GM12874 (cell line): ENCODE results near the gene SDK1.

Experiments
- TF ChIP-seq, protein P1 (sequence below): IDR thresholded peaks from 2 replicates; pipeline ENCODE4 v1.5.1; 2011; ENCODE audit warnings: low read depth, mild to moderate bottlenecking, control low read depth, low read length, moderate library complexity; ENCODE audit not compliant: insufficient read depth

Gene SDK1

DNA sequence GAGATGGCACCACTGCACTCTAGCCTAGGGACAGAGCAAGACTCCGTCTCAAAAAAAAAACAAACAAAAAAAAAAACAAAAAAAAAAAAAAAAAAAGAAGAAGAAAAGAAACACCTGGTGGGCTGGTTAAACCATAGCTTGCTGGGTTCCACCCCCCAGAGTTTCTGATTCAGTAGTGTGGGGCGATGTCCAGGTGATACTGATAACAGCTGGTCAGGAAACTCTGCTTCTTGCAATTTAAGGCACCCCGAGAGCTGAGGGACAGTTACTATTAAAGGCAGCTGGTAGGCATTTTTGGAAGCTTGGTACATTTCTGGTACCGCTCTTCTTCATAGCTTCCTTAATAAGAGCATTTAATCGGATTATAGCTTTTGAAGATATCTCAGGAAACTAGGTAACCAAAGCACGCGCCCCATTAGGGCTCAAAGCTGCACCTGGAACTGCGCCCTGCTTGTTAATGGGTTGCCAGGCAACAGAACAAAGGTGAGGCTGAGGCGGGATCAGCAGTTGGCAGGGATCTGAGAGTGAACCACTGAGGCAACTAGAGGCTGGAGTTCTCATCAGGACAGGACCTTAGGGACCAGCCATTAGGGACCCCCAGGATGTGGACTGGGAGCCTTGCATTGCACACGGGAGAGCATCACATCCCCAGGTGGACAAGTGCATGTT lies 6.5 kb upstream of the SDK1 start:
- TF ChIP-seq, protein P1, sequence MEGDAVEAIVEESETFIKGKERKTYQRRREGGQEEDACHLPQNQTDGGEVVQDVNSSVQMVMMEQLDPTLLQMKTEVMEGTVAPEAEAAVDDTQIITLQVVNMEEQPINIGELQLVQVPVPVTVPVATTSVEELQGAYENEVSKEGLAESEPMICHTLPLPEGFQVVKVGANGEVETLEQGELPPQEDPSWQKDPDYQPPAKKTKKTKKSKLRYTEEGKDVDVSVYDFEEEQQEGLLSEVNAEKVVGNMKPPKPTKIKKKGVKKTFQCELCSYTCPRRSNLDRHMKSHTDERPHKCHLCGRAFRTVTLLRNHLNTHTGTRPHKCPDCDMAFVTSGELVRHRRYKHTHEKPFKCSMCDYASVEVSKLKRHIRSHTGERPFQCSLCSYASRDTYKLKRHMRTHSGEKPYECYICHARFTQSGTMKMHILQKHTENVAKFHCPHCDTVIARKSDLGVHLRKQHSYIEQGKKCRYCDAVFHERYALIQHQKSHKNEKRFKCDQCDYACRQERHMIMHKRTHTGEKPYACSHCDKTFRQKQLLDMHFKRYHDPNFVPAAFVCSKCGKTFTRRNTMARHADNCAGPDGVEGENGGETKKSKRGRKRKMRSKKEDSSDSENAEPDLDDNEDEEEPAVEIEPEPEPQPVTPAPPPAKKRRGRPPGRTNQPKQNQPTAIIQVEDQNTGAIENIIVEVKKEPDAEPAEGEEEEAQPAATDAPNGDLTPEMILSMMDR = no peak

DNA sequence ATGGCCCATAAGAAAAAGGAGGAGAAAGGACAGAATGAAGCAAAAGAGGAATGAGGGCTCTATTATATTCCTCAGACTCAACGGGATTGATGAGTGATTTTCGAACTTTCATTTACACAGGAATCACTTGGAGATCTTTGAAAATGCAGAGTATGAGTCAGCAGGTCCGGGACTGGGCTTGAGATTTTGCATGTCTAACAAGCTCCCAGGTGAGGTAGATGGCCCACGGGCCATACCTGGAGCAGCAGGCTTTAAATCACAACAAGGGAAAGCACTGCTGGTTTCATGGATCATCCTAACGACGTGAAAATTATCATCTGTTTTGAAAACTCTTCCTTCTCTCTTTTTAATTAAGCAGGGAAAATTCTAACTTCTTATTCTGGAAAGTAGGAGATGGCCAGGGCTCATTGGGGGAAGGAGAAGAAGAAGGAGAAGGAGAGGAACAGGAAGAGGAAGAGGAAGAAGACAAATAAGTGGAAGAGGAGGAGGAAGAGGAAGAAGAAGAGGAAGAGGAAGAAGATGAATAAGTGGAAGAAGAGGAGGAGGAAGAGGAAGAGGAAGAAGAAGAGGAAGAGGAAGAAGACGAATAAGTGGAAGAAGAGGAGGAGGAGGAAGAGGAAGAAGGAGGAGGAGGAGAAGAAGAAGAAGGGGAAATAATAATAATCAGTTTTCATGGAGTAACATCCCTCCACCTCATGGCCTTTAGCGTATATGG lies 3.8 kb upstream of the SDK1 start:
- TF ChIP-seq, protein P1 = no peak

DNA sequence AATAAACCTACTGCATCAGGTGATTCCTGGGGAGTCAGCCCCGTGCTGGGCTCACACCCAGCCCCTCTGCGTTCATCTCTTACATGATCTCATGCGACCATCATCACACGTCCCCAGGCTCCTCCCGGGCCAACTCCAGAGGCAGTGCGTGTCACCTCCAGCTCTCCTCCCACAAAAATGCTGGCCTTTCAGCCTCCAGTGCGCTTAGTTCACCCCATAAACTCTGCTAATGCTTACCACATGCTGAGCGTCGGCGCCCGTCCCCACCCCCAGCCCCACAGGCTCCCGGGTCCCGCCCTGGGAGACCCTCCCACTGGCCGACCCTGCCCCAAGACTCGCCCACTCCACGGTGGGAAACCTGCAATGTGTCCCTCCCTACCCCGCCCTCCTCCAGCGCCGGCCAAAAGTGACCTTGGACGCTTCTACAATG lies 816 bp upstream of the SDK1 start:
- TF ChIP-seq, protein P1 = no peak

DNA sequence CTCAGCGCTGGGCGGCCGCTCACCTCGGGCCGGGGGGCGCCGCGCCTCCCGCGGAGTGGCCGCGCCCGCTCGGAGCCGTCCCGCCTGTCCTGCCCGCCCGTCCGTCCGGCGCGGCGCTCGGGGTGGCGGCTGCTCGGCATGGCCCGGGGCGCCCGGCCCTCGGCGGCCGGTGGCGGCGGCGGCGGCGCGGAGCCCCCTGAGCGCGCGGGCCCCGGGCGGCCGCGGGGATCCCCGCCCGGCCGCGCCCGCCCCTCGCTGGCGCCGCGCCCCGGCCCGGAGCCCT lies 338 bp downstream of the SDK1 start:
- TF ChIP-seq, protein P1 = no peak

DNA sequence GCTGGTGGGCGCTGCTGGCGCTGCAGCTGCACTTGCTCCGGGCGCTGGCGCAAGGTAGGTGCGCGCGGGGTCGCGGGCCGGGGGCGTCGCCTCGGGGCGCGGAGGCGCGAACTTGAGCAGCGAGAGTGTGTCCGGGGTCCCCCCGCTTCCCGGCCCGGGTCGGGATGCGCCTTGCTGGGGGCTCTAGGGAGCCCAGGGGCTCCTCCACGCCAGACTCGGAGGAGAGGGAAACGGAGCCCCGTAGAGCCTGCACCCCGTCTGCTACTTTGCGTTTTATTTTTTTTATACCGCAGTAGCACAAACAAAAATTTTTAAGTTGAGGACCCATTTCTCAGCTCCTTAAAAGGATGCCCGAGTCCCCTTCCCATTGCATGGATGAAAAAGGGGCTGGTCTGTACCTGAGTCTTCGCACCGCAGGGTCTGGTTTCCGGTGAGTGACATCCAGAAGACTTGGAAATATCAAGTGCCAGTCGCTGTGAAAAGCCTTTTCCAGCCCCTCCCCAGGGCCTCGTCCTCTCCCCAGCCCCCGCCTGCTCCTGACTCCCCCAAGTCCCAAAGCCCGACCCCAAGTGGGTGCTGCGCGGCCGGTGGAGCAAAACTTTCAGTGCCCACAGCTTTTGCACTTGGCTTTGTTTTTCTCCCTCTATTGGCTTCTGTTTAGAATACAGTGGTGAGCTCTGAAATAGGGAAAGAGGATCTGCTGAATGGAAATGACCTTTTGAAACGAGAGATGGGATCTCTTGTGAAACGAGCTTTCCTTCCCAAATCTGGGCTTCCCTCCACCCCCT lies 973 bp downstream of the SDK1 start:
- TF ChIP-seq, protein P1 = no peak

DNA sequence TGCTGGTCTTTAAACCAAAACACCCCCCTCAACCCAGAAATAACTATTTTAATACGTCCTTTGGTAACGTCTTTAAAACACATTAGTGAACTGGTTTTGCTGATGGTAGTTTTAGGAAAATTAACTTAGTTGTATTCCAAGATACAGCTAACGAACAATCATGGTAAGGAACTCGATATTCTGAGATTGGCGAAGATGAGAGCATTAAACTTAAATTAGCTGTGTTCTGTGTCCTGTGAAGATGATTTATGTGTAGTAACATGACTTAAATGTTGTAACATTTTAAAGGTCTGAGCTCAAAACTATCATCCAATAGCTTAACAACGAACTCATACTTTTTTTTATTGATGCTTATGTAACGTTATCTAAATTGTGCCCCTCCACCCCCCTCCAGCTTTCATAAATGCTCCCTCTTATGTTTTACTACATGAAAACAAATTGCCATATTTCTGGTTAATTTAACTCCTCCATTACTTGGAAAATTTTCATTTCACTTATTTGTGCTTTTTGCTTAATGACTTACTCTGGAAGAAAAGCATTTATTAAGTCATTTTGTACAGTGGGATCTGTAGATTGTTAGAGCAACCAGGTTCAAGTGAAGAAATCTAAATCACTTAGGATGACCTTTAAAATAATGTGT lies 1.7 kb downstream of the SDK1 start:
- TF ChIP-seq, protein P1 = no peak

DNA sequence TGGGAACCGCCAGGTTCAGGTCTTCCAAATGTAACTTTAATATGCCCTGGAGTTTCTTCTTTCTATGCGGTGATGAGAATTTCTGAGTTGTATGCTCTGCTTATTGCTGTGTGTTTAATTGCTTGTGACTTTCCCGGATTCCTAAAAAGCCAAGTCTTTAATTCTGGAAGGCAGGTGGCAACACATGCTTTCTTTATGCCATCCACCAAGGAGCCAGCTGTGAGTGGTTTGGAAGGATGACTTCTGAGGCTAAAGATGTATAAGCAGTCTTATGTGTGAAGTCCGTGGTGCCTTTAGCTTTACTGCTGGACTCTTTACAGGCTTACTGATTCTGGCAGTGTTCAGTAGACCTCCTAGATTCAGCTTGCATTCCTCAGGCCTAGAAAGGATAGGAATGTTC lies 3.1 kb downstream of the SDK1 start:
- TF ChIP-seq, protein P1 = no peak
